Left ventricle myocardium superior (tissue), 1 donor: Measurements from ENCODE around the gene ACVR2A. TPM values are rescaled to one million over a fixed set of nuclear protein-coding genes. Genes with fewer than 3 reads are reported as not detected.

Source experiments
- total RNA-seq: library from RNA; stranded (reverse); fragmentation: NEBNext Ultra II Directional; extraction: Animal tissue kit (Norgen Biotek cat#: 25700); gene quantifications from one replicate; pipeline ENCODE4 v1.2.1, GENCODE V29; 2021
- donor health status: DM: no; HTN: yes; CAD: no; lungs with severe emphysema.

ACVR2A gene
- total RNA-seq, 1 donor from 2014 or later = 9.4 TPM

Other genes with a start within 250 kb of the ACVR2A start
- gene ORC4, start 175.7 kb downstream of the ACVR2A start, total RNA-seq = 49.2 TPM
- 33.7 TPM for gene MBD5, start 176.1 kb downstream of the ACVR2A start, total RNA-seq